K562 (cell line): ENCODE measurements around the gene FMC1. TPM values are rescaled to one million over a fixed set of nuclear protein-coding genes. Genes with fewer than 3 reads are reported as not detected.
A peak's percentile ranks its signal among the peaks of the same experiment; 100 is the strongest.

Experiments used
- ATAC-seq: fragments of 200-7000 bp; cut with Tn5 transposase; 3 replicates; pipeline ENCODE4 v1.9.1; 2020; ENCODE audit warnings: moderate library complexity
- BruUV-seq: library from RNA; stranded (reverse); fragments of 400-500 nt; replicated peaks from 2 replicates; lab custom pipeline; 2021; lab: Mats Ljungman, UMichigan
- CTCF ChIA-PET: fragments of 300-600 bp; formaldehyde crosslinking; extraction: SDS; loops from one replicate; lab custom pipeline; 2021; ENCODE audit warnings: low intra/inter-chr PET ratio; lab: Yijun Ruan, JAX
- POLR2A ChIA-PET: fragments of 300-600, 350-650 bp; sonication (Branson Sonifier 250); formaldehyde crosslinking; extraction: SDS; loops from one replicate; lab custom pipeline; 2021; ENCODE audit warnings: antibody characterized with exemption, inconsistent platforms; lab: Yijun Ruan, JAX
- DNase-seq, 4 experiments: peaks; one replicate each; pipeline versions ENCODE4 v3.0.0 to v3.0.0-alpha.2; 2011 to 2018; ENCODE audit warnings: low spot score in 3 of 4, mixed read lengths in 3 of 4; ENCODE audit errors: extremely low read depth in 1 of 4
- FAIRE-seq: peaks from 2 replicates; lab custom pipeline; 2011; peaks lifted over from hg19 to GRCh38; lab: Jason Lieb, UNC
- H2AFZ ChIP-seq: 2 replicates; pipeline ENCODE4 v1.6.0; 2011; ENCODE audit warnings: low read depth, low read length, control low read depth, inconsistent platforms
- H3K27ac ChIP-seq: fragments of 200-600 bp; 3 replicates; pipeline ENCODE4 v1.8.0; 2011; ENCODE audit warnings: low read depth, mild to moderate bottlenecking, control low read depth, inconsistent platforms, low read length, moderate library complexity, mixed read lengths; ENCODE audit errors: extremely low read depth
- H3K27me3 ChIP-seq, 2 experiments: fragments of 300-600 bp in 1 of 2; 2 replicates in 1 of 2; 3 replicates in 1 of 2; pipeline versions ENCODE4 v1.6.0 to v1.8.0; 2011; ENCODE audit warnings: inconsistent platforms in 2 of 2, low read length in 2 of 2, mild to moderate bottlenecking in 1 of 2, mixed read lengths in 1 of 2, moderate library complexity in 1 of 2; ENCODE audit not compliant: control insufficient read depth in 2 of 2, insufficient read depth in 2 of 2
- H3K36me3 ChIP-seq: fragments of 300-600 bp; 3 replicates; pipeline ENCODE4 v1.8.0; 2011; ENCODE audit warnings: mild to moderate bottlenecking, low read length, inconsistent platforms; ENCODE audit not compliant: control insufficient read depth, insufficient read depth
- H3K4me1 ChIP-seq, 2 experiments: fragments of 200-600 bp in 1 of 2; replicated peaks in 1 of 2; 2 replicates in 1 of 2; 3 replicates in 1 of 2; pipeline versions ENCODE4 v1.5.1 to v1.8.0; 2011; ENCODE audit warnings: inconsistent platforms in 2 of 2, low read length in 2 of 2, mild to moderate bottlenecking in 1 of 2, mixed read lengths in 1 of 2, moderate library complexity in 1 of 2; ENCODE audit not compliant: control insufficient read depth in 2 of 2, insufficient read depth in 2 of 2
- H3K4me2 ChIP-seq: 2 replicates; pipeline ENCODE4 v1.6.1; 2011; ENCODE audit warnings: low read length, control low read depth, inconsistent platforms, mixed read lengths; ENCODE audit not compliant: insufficient read depth
- H3K4me3 ChIP-seq: fragments of 200-600 bp; sonication (generic), shearing (Covaris generic); 2 replicates; pipeline ENCODE4 v1.5.1; 2016; ENCODE audit warnings: control low read depth, inconsistent platforms
- H3K79me2 ChIP-seq: fragments of 200-600 bp; 3 replicates; pipeline ENCODE4 v1.8.0; 2011; ENCODE audit warnings: low read length, inconsistent platforms; ENCODE audit not compliant: control insufficient read depth, insufficient read depth
- H3K9ac ChIP-seq, 2 experiments: 2 replicates each; pipeline versions ENCODE4 v1.6.0 to v1.6.1; 2011; ENCODE audit warnings: low read depth in 2 of 2, low read length in 2 of 2, control low read depth in 1 of 2, inconsistent platforms in 1 of 2, mild to moderate bottlenecking in 1 of 2, mixed read lengths in 1 of 2; ENCODE audit not compliant: insufficient read depth in 1 of 2
- H3K9me1 ChIP-seq: one replicate; pipeline ENCODE4 v1.6.0; 2011; ENCODE audit warnings: inconsistent platforms, mild to moderate bottlenecking, low read length, moderate library complexity; ENCODE audit not compliant: control insufficient read depth, insufficient read depth
- H3K9me3 ChIP-seq: replicated peaks from 2 replicates; pipeline ENCODE4 v1.5.1; 2011; ENCODE audit warnings: low read depth, low read length, inconsistent platforms; ENCODE audit not compliant: control insufficient read depth, insufficient read depth
- H4K20me1 ChIP-seq: replicated peaks from 2 replicates; pipeline ENCODE4 v1.6.1; 2011; ENCODE audit warnings: low read length, inconsistent platforms, mixed read lengths; ENCODE audit not compliant: control insufficient read depth, insufficient read depth
- C11orf30 ChIP-seq: fragments of 450-650 bp; IDR thresholded peaks from 2 replicates; pipeline ENCODE4 v1.6.1; 2016; ENCODE audit warnings: low read depth, mild to moderate bottlenecking
- CEBPB ChIP-seq: fragments of 450-650 bp; IDR thresholded peaks from 2 replicates; pipeline ENCODE4 v1.6.1; 2016; ENCODE audit warnings: missing genetic modification characterization, missing compliant biosample characterization
- ELF4 ChIP-seq: fragments of 450-650 bp; formaldehyde crosslinking; IDR thresholded peaks from 2 replicates; pipeline ENCODE4 v1.4.0; 2022; ENCODE audit warnings: missing genetic modification characterization
- HDAC2 ChIP-seq: fragments of 450-650 bp; IDR thresholded peaks from 2 replicates; pipeline ENCODE4 v1.6.1; 2016; ENCODE audit warnings: mild to moderate bottlenecking
- L3MBTL2 ChIP-seq: fragments of 450-650 bp; IDR thresholded peaks from 2 replicates; pipeline ENCODE4 v1.6.1; 2016; ENCODE audit warnings: mild to moderate bottlenecking, moderate library complexity
- NFE2 ChIP-seq: IDR thresholded peaks from 2 replicates; pipeline ENCODE4 v1.6.1; 2014; ENCODE audit warnings: antibody characterized with exemption, low read depth
- PML ChIP-seq: IDR thresholded peaks from 2 replicates; pipeline ENCODE4 v1.6.1; 2012; ENCODE audit warnings: low read length, inconsistent platforms
- RB1 ChIP-seq: fragments of 450-650 bp; IDR thresholded peaks from 2 replicates; pipeline ENCODE4 v1.6.1; 2017; ENCODE audit warnings: low read depth, mild to moderate bottlenecking
- SMAD2 ChIP-seq: fragments of 150-350 bp; IDR thresholded peaks from 2 replicates; pipeline ENCODE4 v1.6.1; 2014; ENCODE audit warnings: low read depth, mild to moderate bottlenecking, low read length
- ZNF316 ChIP-seq: fragments of 450-650 bp; IDR thresholded peaks from 2 replicates; pipeline ENCODE4 v1.6.1; 2016
- ZNF586 ChIP-seq: fragments of 450-650 bp; formaldehyde crosslinking; conservative IDR thresholded peaks from 2 replicates; pipeline ENCODE4 v1.4.0; 2020; ENCODE audit warnings: mild to moderate bottlenecking, moderate library complexity
- ZNF75A ChIP-seq: fragments of 450-650 bp; formaldehyde crosslinking; IDR thresholded peaks from 2 replicates; pipeline ENCODE4 v1.4.0; 2020; ENCODE audit warnings: mild to moderate bottlenecking
- WGBS: fragments of 100-300 bp; shearing (Covaris generic); methylation state at CpG from one replicate; pipeline ENCODE4 v1.1.6; 2016; ENCODE audit warnings: low coverage, mixed read lengths; ENCODE audit not compliant: insufficient coverage; ENCODE audit errors: missing lambda C conversion rate; 5-methylcytosine and 5-hydroxymethylcytosine counted together
- in situ Hi-C: fragments of 300-500 bp; cut with MboI; formaldehyde crosslinking; loops from 4 replicates; pipeline ENCODE4 v1.15.0; 2018; ENCODE audit warnings: inconsistent platforms, mixed read lengths
- intact Hi-C: fragments of 100-400 bp; cut with micrococcal nuclease; formaldehyde crosslinking; loops from 2 replicates; pipeline ENCODE4 v1.14.2; 2022
- polyA plus RNA-seq, 8 experiments: library from polyadenylated mRNA; depleted of rRNA in 4 of 8; stranded (reverse) in 5 of 8; unstranded in 3 of 8; fragments of >200 nt; fragmentation: Nextera tagmentation in 2 of 8; fragmentation: Illumina TruSeq in 1 of 8; extraction: Ambion mirVana in 2 of 8; extraction: Trizol in 1 of 8; gene quantifications; 2 replicates each; pipeline versions ENCODE4 v1.2.1 to v1.2.3, GENCODE V29; 2011 to 2014; ENCODE audit warnings: inconsistent platforms in 1 of 8, missing spikeins in 1 of 8
- total RNA-seq, 7 experiments: library from RNA; depleted of rRNA in 6 of 7; stranded (reverse); fragments of >200 nt in 6 of 7; fragmentation: Illumina TruSeq in 2 of 7; extraction: Trizol in 2 of 7; gene quantifications; 2 replicates each; pipeline versions ENCODE4 v1.2.1 to v1.2.3, GENCODE V29; 2011 to 2021; ENCODE audit warnings: low replicate concordance in 1 of 7
- TF ChIP-seq, protein P1 (sequence below): sonication (generic); formaldehyde crosslinking; IDR thresholded peaks from 2 replicates; pipeline ENCODE4 v1.8.0; 2022; ENCODE audit warnings: mild to moderate bottlenecking, missing genetic modification reagents
- TF ChIP-seq, protein P2 (sequence below): fragments of 450-650 bp; IDR thresholded peaks from 2 replicates; pipeline ENCODE4 v1.6.1; 2016; ENCODE audit warnings: missing biosample characterization, missing genetic modification characterization
- TF ChIP-seq, protein P3 (sequence below): fragments of 450-650 bp; formaldehyde crosslinking; IDR thresholded peaks from 2 replicates; pipeline ENCODE4 v1.4.0; 2020; ENCODE audit warnings: mild to moderate bottlenecking, moderate library complexity

The FMC1 gene
- total and polyA plus RNA-seq, 9 of the 15 experiments (the other 6 are each of a cell fraction or from before 2014, with no cell fraction given), result 14.0 to 116 (median 29.0) TPM

DNA sequence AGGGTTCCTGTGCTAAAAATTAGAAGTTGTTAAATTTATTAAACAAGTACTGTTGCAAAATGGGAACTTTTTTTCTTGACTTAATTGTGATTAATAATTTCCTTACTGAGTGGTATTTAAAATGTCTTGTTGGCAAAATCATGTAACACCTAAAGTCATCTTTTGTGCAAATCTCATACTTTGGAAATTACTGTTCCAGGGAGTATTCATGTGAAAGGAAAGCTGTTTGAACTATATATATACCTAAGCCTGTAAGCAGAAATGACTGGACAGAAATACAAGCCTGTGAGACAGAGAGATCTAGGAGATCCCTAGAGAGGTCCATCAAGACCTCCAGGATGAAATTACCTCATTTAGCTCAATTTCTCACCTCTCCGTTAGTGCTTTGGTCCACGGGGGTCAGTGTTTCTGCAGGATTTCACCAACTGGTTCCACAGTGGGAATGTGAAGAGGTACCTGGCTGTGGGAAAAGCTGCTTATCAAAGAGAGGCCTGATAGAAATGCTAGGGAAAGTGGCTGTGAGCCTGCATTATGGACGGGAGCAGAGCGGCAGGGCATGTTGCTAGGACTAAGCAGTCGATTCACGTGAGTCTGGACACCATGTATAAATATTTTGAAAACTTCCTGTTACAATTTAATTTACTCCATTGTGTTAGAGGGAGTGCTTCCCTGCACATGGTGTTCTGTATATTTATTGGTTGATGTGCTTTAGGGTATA is 26.5 kb downstream of the FMC1 start:
- Histone ChIP-seq H3K9ac (peak overlapping the region in 1 of 2 experiments; percentile 59; a peak in 1 of 4 replicates), H3K27ac (peak overlapping the region; percentile 20; the same call in 2 of the 3 replicates), H3K4me2 (no peak overlapping the region), H3K9me1 (peaks cover 4% of the 10 kb centered on the region), H3K79me2 (peaks cover 100% of the 10 kb centered on the region), H3K4me1 (peaks cover 6 to 22% of the 10 kb centered on the region in 2 experiments; a peak in 4 of 5 replicates), H3K36me3 (peaks cover 87% of the 10 kb centered on the region), H4K20me1 (peaks cover 30% of the 10 kb centered on the region), H3K4me3 (no peak overlapping the region), H3K9me3 (no peaks in the 10 kb centered on the region), H3K27me3 (no peaks in the 10 kb centered on the region), H2AFZ (no peak overlapping the region)
- ATAC-seq, result peak; percentile 50
- 81% methylated on average over 6 of the region's 6 CpGs for WGBS
- no TSS peak for BruUV-seq
- intact Hi-C loops (no loop called here), in situ Hi-C loops (loop anchor here (25.0 kb wide), 1 partner anchor 1405 kb away; no protein-coding TSS in a partner anchor)
- CTCF ChIA-PET, result no interaction called here
- no peak for DNase-seq
- POLR2A ChIA-PET, result interaction anchor here (0.8 to 1.2 kb wide), 3 partner anchors 10 to 356 kb away, joined by 3 to 5 read pairs (median 3); no protein-coding TSS in a partner anchor
- no peak for FAIRE-seq
- no peak for TF ChIP-seq RB1
- 0 out of 2 replicates have a peak, but pooled peaks have one; percentile 28 for TF ChIP-seq PML
- TF ChIP-seq, protein P1, sequence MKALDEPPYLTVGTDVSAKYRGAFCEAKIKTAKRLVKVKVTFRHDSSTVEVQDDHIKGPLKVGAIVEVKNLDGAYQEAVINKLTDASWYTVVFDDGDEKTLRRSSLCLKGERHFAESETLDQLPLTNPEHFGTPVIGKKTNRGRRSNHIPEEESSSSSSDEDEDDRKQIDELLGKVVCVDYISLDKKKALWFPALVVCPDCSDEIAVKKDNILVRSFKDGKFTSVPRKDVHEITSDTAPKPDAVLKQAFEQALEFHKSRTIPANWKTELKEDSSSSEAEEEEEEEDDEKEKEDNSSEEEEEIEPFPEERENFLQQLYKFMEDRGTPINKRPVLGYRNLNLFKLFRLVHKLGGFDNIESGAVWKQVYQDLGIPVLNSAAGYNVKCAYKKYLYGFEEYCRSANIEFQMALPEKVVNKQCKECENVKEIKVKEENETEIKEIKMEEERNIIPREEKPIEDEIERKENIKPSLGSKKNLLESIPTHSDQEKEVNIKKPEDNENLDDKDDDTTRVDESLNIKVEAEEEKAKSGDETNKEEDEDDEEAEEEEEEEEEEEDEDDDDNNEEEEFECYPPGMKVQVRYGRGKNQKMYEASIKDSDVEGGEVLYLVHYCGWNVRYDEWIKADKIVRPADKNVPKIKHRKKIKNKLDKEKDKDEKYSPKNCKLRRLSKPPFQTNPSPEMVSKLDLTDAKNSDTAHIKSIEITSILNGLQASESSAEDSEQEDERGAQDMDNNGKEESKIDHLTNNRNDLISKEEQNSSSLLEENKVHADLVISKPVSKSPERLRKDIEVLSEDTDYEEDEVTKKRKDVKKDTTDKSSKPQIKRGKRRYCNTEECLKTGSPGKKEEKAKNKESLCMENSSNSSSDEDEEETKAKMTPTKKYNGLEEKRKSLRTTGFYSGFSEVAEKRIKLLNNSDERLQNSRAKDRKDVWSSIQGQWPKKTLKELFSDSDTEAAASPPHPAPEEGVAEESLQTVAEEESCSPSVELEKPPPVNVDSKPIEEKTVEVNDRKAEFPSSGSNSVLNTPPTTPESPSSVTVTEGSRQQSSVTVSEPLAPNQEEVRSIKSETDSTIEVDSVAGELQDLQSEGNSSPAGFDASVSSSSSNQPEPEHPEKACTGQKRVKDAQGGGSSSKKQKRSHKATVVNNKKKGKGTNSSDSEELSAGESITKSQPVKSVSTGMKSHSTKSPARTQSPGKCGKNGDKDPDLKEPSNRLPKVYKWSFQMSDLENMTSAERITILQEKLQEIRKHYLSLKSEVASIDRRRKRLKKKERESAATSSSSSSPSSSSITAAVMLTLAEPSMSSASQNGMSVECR (CRISPR knock-in tag), result no peak
- peak; percentile 48; the same call in 1 of the 2 replicates for TF ChIP-seq ZNF75A (CRISPR knock-in tag)
- TF ChIP-seq ELF4 (CRISPR knock-in tag), result no peak
- no peak for TF ChIP-seq ZNF586 (CRISPR knock-in tag)
- 0 out of 2 replicates have a peak, but pooled peaks have one; percentile 37 for TF ChIP-seq NFE2
- TF ChIP-seq L3MBTL2, result no peak
- peak; percentile 84 for TF ChIP-seq ZNF316
- no peak for TF ChIP-seq HDAC2
- TF ChIP-seq SMAD2, result no peak
- TF ChIP-seq, protein P2, sequence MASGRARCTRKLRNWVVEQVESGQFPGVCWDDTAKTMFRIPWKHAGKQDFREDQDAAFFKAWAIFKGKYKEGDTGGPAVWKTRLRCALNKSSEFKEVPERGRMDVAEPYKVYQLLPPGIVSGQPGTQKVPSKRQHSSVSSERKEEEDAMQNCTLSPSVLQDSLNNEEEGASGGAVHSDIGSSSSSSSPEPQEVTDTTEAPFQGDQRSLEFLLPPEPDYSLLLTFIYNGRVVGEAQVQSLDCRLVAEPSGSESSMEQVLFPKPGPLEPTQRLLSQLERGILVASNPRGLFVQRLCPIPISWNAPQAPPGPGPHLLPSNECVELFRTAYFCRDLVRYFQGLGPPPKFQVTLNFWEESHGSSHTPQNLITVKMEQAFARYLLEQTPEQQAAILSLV (tag), result no peak
- peak; percentile 69 for TF ChIP-seq C11orf30
- TF ChIP-seq, protein P3, sequence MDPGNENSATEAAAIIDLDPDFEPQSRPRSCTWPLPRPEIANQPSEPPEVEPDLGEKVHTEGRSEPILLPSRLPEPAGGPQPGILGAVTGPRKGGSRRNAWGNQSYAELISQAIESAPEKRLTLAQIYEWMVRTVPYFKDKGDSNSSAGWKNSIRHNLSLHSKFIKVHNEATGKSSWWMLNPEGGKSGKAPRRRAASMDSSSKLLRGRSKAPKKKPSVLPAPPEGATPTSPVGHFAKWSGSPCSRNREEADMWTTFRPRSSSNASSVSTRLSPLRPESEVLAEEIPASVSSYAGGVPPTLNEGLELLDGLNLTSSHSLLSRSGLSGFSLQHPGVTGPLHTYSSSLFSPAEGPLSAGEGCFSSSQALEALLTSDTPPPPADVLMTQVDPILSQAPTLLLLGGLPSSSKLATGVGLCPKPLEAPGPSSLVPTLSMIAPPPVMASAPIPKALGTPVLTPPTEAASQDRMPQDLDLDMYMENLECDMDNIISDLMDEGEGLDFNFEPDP, result no peak
- no peak for TF ChIP-seq CEBPB (tag)
